H9 (cell line): ENCODE measurements around the gene GPHN. TPM values are rescaled to one million over a fixed set of nuclear protein-coding genes. Genes with fewer than 3 reads are reported as not detected.

Experiments used
- DNase-seq: peaks from one replicate; pipeline ENCODE4 v3.0.0-alpha.2; 2017
- H2AFZ ChIP-seq: one replicate; pipeline ENCODE4 v1.6.1; 2013; ENCODE audit warnings: mild to moderate bottlenecking, low read length, control low read depth, moderate library complexity
- H2AK5ac ChIP-seq: 2 replicates; pipeline ENCODE4 v1.6.1; 2013; ENCODE audit warnings: low read length, control low read depth, mixed read lengths; ENCODE audit not compliant: insufficient read length
- H2BK120ac ChIP-seq: one replicate; pipeline ENCODE4 v1.6.1; 2013; ENCODE audit warnings: low read depth, mild to moderate bottlenecking, low read length, control low read depth, inconsistent platforms; ENCODE audit not compliant: poor library complexity, severe bottlenecking
- H2BK12ac ChIP-seq: 2 replicates; pipeline ENCODE4 v1.6.1; 2013; ENCODE audit warnings: low read length, control low read depth, mixed read lengths, low read depth; ENCODE audit not compliant: insufficient read length
- H2BK15ac ChIP-seq: 2 replicates; pipeline ENCODE4 v1.6.1; 2013; ENCODE audit warnings: low read depth, low read length, control low read depth
- H2BK20ac ChIP-seq: one replicate; pipeline ENCODE4 v1.6.1; 2013; ENCODE audit warnings: low read depth, mild to moderate bottlenecking, low read length, control low read depth, inconsistent platforms; ENCODE audit not compliant: poor library complexity, severe bottlenecking
- H2BK5ac ChIP-seq: 2 replicates; pipeline ENCODE4 v1.6.1; 2013; ENCODE audit warnings: low read length, control low read depth, mixed read lengths; ENCODE audit not compliant: insufficient read length
- H3K14ac ChIP-seq: 2 replicates; pipeline ENCODE4 v1.6.1; 2013; ENCODE audit warnings: low read length, control low read depth; ENCODE audit not compliant: insufficient read depth
- H3K18ac ChIP-seq: 2 replicates; pipeline ENCODE4 v1.6.1; 2013; ENCODE audit warnings: low read depth, mild to moderate bottlenecking, mixed read lengths, low read length, control low read depth; ENCODE audit not compliant: insufficient read length
- H3K23ac ChIP-seq: 2 replicates; pipeline ENCODE4 v1.6.1; 2013; ENCODE audit warnings: low read length, control low read depth, mixed read lengths, low read depth; ENCODE audit not compliant: insufficient read length
- H3K23me2 ChIP-seq: 2 replicates; pipeline ENCODE4 v1.6.1; 2013; ENCODE audit warnings: low read depth, mild to moderate bottlenecking, mixed read lengths, low read length, control low read depth; ENCODE audit not compliant: insufficient read length, poor library complexity, severe bottlenecking
- H3K27ac ChIP-seq: 2 replicates; pipeline ENCODE4 v1.5.1; 2013; ENCODE audit warnings: low read length, control low read depth, mixed read lengths, low read depth; ENCODE audit not compliant: insufficient read length
- H3K27me3 ChIP-seq: 2 replicates; pipeline ENCODE4 v1.6.1; 2013; ENCODE audit warnings: low read length, control low read depth, inconsistent platforms; ENCODE audit not compliant: insufficient read depth
- H3K4ac ChIP-seq: 2 replicates; pipeline ENCODE4 v1.6.1; 2013; ENCODE audit warnings: low read depth, mild to moderate bottlenecking, control low read depth, inconsistent platforms, low read length, moderate library complexity
- H3K4me1 ChIP-seq: 2 replicates; pipeline ENCODE4 v1.6.1; 2013; ENCODE audit warnings: low read length, control low read depth, inconsistent platforms; ENCODE audit not compliant: insufficient read depth
- H3K4me2 ChIP-seq: 2 replicates; pipeline ENCODE4 v1.6.1; 2013; ENCODE audit warnings: low read length, control low read depth, mixed read lengths; ENCODE audit not compliant: insufficient read length, insufficient read depth
- H3K56ac ChIP-seq: 2 replicates; pipeline ENCODE4 v1.6.1; 2013; ENCODE audit warnings: low read depth, mild to moderate bottlenecking, mixed read lengths, low read length, control low read depth; ENCODE audit not compliant: insufficient read length
- H3K79me1 ChIP-seq: 2 replicates; pipeline ENCODE4 v1.6.1; 2013; ENCODE audit warnings: low read depth, mild to moderate bottlenecking, moderate library complexity, low read length, control low read depth, inconsistent platforms; ENCODE audit not compliant: insufficient read depth, poor library complexity, severe bottlenecking
- H3K79me2 ChIP-seq: 2 replicates; pipeline ENCODE4 v1.6.1; 2013; ENCODE audit warnings: low read length, control low read depth, inconsistent platforms; ENCODE audit not compliant: insufficient read depth
- H3K9ac ChIP-seq: 2 replicates; pipeline ENCODE4 v1.6.1; 2013; ENCODE audit warnings: low read length, control low read depth, mixed read lengths; ENCODE audit not compliant: insufficient read length; ENCODE audit errors: extremely low read depth
- H3K9me3 ChIP-seq: one replicate; pipeline ENCODE4 v1.6.1; 2013; ENCODE audit warnings: low read depth, low read length, inconsistent platforms; ENCODE audit not compliant: control insufficient read depth
- H3T11ph ChIP-seq: one replicate; pipeline ENCODE4 v1.6.1; 2013; ENCODE audit warnings: mild to moderate bottlenecking, low read length, control low read depth, inconsistent platforms
- H4K20me1 ChIP-seq: one replicate; pipeline ENCODE4 v1.6.1; 2013; ENCODE audit not compliant: control insufficient read depth, insufficient read length, insufficient read depth
- H4K5ac ChIP-seq: 2 replicates; pipeline ENCODE4 v1.6.1; 2013; ENCODE audit warnings: low read depth, mild to moderate bottlenecking, mixed read lengths, low read length, control low read depth; ENCODE audit not compliant: insufficient read length
- H4K8ac ChIP-seq: replicated peaks from 2 replicates; pipeline ENCODE4 v1.6.1; 2013; ENCODE audit warnings: low read length, control low read depth, mixed read lengths, low read depth; ENCODE audit not compliant: insufficient read length
- H4K91ac ChIP-seq: 2 replicates; pipeline ENCODE4 v1.6.1; 2013; ENCODE audit warnings: low read depth, mild to moderate bottlenecking, moderate library complexity, mixed read lengths, low read length, control low read depth; ENCODE audit not compliant: insufficient read length
- H3K27ac Mint-ChIP-seq, 3 experiments: 2 replicates in 2 of 3; 3 replicates in 1 of 3; pipeline ENCODE4 v1.8.0; 2020 to 2021; ENCODE audit warnings: mixed read lengths in 3 of 3, mild to moderate bottlenecking in 1 of 3, moderate library complexity in 1 of 3
- H3K27me3 Mint-ChIP-seq: 2 replicates; pipeline ENCODE4 v1.8.0; 2021; ENCODE audit warnings: low read depth, mild to moderate bottlenecking, moderate library complexity, mixed read lengths
- H3K36me3 Mint-ChIP-seq, 3 experiments: 2 replicates in 2 of 3; 3 replicates in 1 of 3; pipeline ENCODE4 v1.8.0; 2020 to 2021; ENCODE audit warnings: low read depth in 3 of 3, mixed read lengths in 3 of 3; ENCODE audit not compliant: insufficient read depth in 1 of 3
- H3K4me1 Mint-ChIP-seq, 2 experiments: 2 replicates each; pipeline ENCODE4 v1.8.0; 2020; ENCODE audit warnings: mixed read lengths in 2 of 2
- H3K4me3 Mint-ChIP-seq, 2 experiments: 2 replicates in 1 of 2; 3 replicates in 1 of 2; pipeline ENCODE4 v1.8.0; 2020 to 2021; ENCODE audit warnings: mild to moderate bottlenecking in 2 of 2, mixed read lengths in 2 of 2, moderate library complexity in 1 of 2
- H3K9me3 Mint-ChIP-seq, 2 experiments: 2 replicates in 1 of 2; 3 replicates in 1 of 2; pipeline ENCODE4 v1.8.0; 2020; ENCODE audit warnings: mild to moderate bottlenecking in 2 of 2, mixed read lengths in 2 of 2, moderate library complexity in 1 of 2
- CTCF ChIP-seq: fragments of 200-600 bp; sonication (generic); conservative IDR thresholded peaks from 3 replicates; pipeline ENCODE4 v1.8.0; 2021; ENCODE audit warnings: antibody characterized with exemption, mild to moderate bottlenecking
- WGBS: extraction: QIAGEN DNeasy Blood & Tissue Kit; methylation state at CpG from one replicate; pipeline ENCODE4 v1.1.7; 2013; ENCODE audit warnings: missing lambda C conversion rate, low lambda C conversion rate, mixed read lengths; ENCODE audit not compliant: insufficient read length; ENCODE audit errors: extremely low coverage; 5-methylcytosine and 5-hydroxymethylcytosine counted together
- total RNA-seq: library from RNA; stranded (reverse); gene quantifications from 2 replicates; pipeline ENCODE4 v1.2.1, GENCODE V29; 2021

The GPHN gene
- total RNA-seq, 1 experiment from 2014 or later, result 16.1 TPM

- no peaks in the 10 kb centered on the region for H4K20me1 ChIP-seq
- H3K9me3 ChIP-seq, result no peaks in the 10 kb centered on the region
- no CpG with 5 or more reads among the region's 2 CpGs for WGBS
- no peak overlapping the region for H2AFZ ChIP-seq
- no peaks in the 10 kb centered on the region for H3K23me2 ChIP-seq
- no peaks in the 10 kb centered on the region for H3K9me3 Mint-ChIP-seq
- H2AK5ac ChIP-seq, result no peak overlapping the region
- H3K4me1 ChIP-seq, result no peaks in the 10 kb centered on the region
- H3K56ac ChIP-seq, result no peak overlapping the region
- H2BK20ac ChIP-seq, result no peak overlapping the region
- H3K27me3 ChIP-seq, result no peaks in the 10 kb centered on the region
- TF ChIP-seq CTCF, result no peak
- no peak overlapping the region for H2BK120ac ChIP-seq
- H3K14ac ChIP-seq, result no peak overlapping the region
- no peaks in the 10 kb centered on the region for H3K79me1 ChIP-seq
- H3K4ac ChIP-seq, result no peak overlapping the region
- no peak overlapping the region for H3K23ac ChIP-seq
- H3K79me2 ChIP-seq, result no peaks in the 10 kb centered on the region
- no peaks in the 10 kb centered on the region; the same call in 1 of the 2 replicates for H3K27me3 Mint-ChIP-seq
- H3K9ac ChIP-seq, result no peak overlapping the region
- H3K27ac Mint-ChIP-seq, result no peak overlapping the region
- H3K27ac ChIP-seq, result no peak overlapping the region
- no peak overlapping the region for H4K8ac ChIP-seq
- no peak overlapping the region for H4K91ac ChIP-seq
- no peak overlapping the region for H3K4me2 ChIP-seq
- H3K4me1 Mint-ChIP-seq, result no peaks in the 10 kb centered on the region
- H3K18ac ChIP-seq, result no peak overlapping the region
- H3K4me3 Mint-ChIP-seq, result no peak overlapping the region
- no peak overlapping the region for H2BK5ac ChIP-seq
- H2BK12ac ChIP-seq, result no peak overlapping the region
- H2BK15ac ChIP-seq, result no peak overlapping the region
- no peak for DNase-seq
- H4K5ac ChIP-seq, result no peak overlapping the region
- no peak overlapping the region for H3T11ph ChIP-seq
- H3K36me3 Mint-ChIP-seq, result no peaks in the 10 kb centered on the region
Observed at GRCh38 chr14:67218126-67218525, 710.2 kb downstream of the GPHN start.
